Measurements from ENCODE around the gene RCOR2.

The RCOR2 gene

DNA sequence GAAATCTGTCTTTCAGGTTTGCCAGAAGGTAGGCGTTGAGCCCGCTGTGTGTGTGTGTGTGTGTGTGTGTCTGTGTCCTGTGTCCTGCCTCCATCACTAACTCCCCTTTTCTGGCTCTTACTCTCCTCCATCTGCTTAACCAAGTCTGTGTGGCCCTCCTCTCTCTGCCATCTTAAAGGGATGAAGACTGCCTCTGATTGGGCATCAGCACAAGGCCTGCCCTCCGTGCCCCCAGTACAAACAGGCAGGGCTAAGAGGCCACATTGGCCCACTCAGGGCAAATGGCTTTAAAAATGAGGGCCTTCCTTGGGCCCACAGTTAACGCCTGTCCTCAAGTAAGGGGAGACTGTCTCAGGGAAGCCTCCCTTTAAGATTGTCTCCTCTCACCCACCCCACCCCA lies 10.9 kb downstream of the RCOR2 start:
- 91% methylated on average over 2 of the region's 4 CpGs for WGBS
- Histone ChIP-seq H3K4me3 (ENCODE audit: low read length) (no peak overlapping the region), H3K27ac (ENCODE audit: low read depth, low read length) (no peak overlapping the region), H3K36me3 (ENCODE audit: insufficient read depth, low read length) (peaks cover 50% of the 10 kb centered on the region), H3K27me3 (ENCODE audit: insufficient read depth, low read length) (no peaks in the 10 kb centered on the region), H3K4me1 (ENCODE audit: insufficient read depth, low read length) (peaks cover 31% of the 10 kb centered on the region), H3K9ac (ENCODE audit: low read depth, low read length) (no peak overlapping the region), H3K9me3 (ENCODE audit: insufficient read depth, low read depth, low read length) (no peaks in the 10 kb centered on the region)

GRCh38 chr11:63905179-63905578 lies 11.8 kb downstream of the RCOR2 start:
- Histone ChIP-seq H3K4me1 (ENCODE audit: insufficient read depth, low read length) (peaks cover 22% of the 10 kb centered on the region), H3K4me3 (ENCODE audit: low read length) (no peak overlapping the region), H3K27ac (ENCODE audit: low read depth, low read length) (no peak overlapping the region), H3K9ac (ENCODE audit: low read depth, low read length) (no peak overlapping the region), H3K36me3 (ENCODE audit: insufficient read depth, low read length) (peaks cover 59% of the 10 kb centered on the region), H3K9me3 (ENCODE audit: insufficient read depth, low read depth, low read length) (no peaks in the 10 kb centered on the region), H3K27me3 (ENCODE audit: insufficient read depth, low read length) (no peaks in the 10 kb centered on the region)
- 96% methylated on average over 6 of the region's 6 CpGs for WGBS

DNA sequence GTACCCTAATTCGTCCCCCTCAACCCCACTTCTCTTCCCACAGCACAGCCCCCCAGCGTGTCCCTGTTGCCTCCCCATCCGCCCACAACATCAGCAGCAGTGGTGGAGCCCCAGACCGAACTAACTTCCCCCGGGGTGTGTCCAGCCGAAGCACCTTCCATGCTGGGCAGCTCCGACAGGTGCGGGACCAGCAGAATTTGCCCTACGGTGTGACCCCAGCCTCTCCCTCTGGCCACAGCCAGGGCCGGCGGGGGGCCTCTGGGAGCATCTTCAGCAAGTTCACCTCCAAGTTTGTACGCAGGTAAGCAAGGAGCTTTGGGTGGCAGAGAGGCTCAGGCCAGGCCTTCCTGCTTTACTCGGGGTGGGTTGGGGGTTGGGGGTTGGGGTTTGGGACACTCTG lies 12.2 kb downstream of the RCOR2 start:
- Histone ChIP-seq H3K9ac (ENCODE audit: low read depth, low read length) (no peak overlapping the region), H3K4me1 (ENCODE audit: insufficient read depth, low read length) (peaks cover 18% of the 10 kb centered on the region), H3K4me3 (ENCODE audit: low read length) (no peak overlapping the region), H3K9me3 (ENCODE audit: insufficient read depth, low read depth, low read length) (no peaks in the 10 kb centered on the region), H3K27me3 (ENCODE audit: insufficient read depth, low read length) (no peaks in the 10 kb centered on the region), H3K27ac (ENCODE audit: low read depth, low read length) (no peak overlapping the region), H3K36me3 (ENCODE audit: insufficient read depth, low read length) (peaks cover 64% of the 10 kb centered on the region)
- 96% methylated on average over 13 of the region's 13 CpGs for WGBS

GRCh38 chr11:63903884-63904283 lies 13.1 kb downstream of the RCOR2 start:
- Histone ChIP-seq H3K36me3 (ENCODE audit: insufficient read depth, low read length) (peaks cover 72% of the 10 kb centered on the region), H3K4me1 (ENCODE audit: insufficient read depth, low read length) (peaks cover 18% of the 10 kb centered on the region), H3K9ac (ENCODE audit: low read depth, low read length) (no peak overlapping the region), H3K27me3 (ENCODE audit: insufficient read depth, low read length) (no peaks in the 10 kb centered on the region), H3K9me3 (ENCODE audit: insufficient read depth, low read depth, low read length) (no peaks in the 10 kb centered on the region), H3K27ac (ENCODE audit: low read depth, low read length) (no peak overlapping the region), H3K4me3 (ENCODE audit: low read length) (no peak overlapping the region)
- WGBS, result 94% methylated on average over 14 of the region's 14 CpGs

GRCh38 chr11:63901660-63902059 lies 15.3 kb downstream of the RCOR2 start:
- Histone ChIP-seq H3K4me3 (ENCODE audit: low read length) (no peak overlapping the region), H3K27me3 (ENCODE audit: insufficient read depth, low read length) (no peaks in the 10 kb centered on the region), H3K27ac (ENCODE audit: low read depth, low read length) (no peak overlapping the region), H3K4me1 (ENCODE audit: insufficient read depth, low read length) (no peaks in the 10 kb centered on the region), H3K9me3 (ENCODE audit: insufficient read depth, low read depth, low read length) (no peaks in the 10 kb centered on the region), H3K9ac (ENCODE audit: low read depth, low read length) (no peak overlapping the region), H3K36me3 (ENCODE audit: insufficient read depth, low read length) (peaks cover 85% of the 10 kb centered on the region)
- WGBS, result 96% methylated on average over 1 of the region's 3 CpGs

DNA sequence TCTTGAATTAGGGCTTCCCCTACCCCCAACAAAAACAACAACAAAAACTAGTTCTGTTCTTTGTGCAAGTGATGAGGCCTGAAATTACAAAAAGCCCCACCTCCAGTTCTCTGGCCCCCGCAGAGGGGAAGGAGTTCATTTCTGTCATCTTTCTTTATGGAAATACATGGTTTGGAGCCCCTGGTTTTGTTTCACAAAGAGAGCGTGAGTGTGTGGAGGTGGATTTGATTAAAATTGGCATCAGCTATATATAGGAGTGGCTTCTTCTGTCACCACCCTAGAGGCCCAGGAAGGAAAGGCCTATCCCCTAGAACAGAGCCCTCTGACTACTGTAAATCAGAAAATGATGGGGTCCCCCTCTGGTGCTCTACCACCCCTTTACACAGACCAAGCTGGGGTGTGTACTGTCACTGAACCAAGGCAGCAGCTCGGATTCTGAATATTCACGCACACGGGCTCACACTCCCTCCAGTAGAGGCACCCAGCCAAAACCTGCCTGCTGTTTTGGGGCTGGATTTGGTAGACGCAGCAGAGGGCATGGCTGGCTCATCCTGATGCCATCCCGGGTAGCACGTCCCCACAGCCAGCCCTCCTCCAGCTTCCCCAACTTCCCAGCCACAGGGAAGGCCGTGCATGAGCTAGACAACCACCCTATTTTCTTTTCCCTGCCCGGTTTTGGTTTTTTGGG lies 19.4 kb downstream of the RCOR2 start:
- Histone ChIP-seq H3K9ac (ENCODE audit: low read depth, low read length) (no peak overlapping the region), H3K36me3 (ENCODE audit: insufficient read depth, low read length) (peaks cover 80% of the 10 kb centered on the region), H3K4me3 (ENCODE audit: low read length) (no peak overlapping the region), H3K27ac (ENCODE audit: low read depth, low read length) (no peak overlapping the region), H3K4me1 (ENCODE audit: insufficient read depth, low read length) (no peaks in the 10 kb centered on the region), H3K27me3 (ENCODE audit: insufficient read depth, low read length) (no peaks in the 10 kb centered on the region), H3K9me3 (ENCODE audit: insufficient read depth, low read depth, low read length) (no peaks in the 10 kb centered on the region)
- WGBS, result 98% methylated on average over 10 of the region's 10 CpGs

DNA sequence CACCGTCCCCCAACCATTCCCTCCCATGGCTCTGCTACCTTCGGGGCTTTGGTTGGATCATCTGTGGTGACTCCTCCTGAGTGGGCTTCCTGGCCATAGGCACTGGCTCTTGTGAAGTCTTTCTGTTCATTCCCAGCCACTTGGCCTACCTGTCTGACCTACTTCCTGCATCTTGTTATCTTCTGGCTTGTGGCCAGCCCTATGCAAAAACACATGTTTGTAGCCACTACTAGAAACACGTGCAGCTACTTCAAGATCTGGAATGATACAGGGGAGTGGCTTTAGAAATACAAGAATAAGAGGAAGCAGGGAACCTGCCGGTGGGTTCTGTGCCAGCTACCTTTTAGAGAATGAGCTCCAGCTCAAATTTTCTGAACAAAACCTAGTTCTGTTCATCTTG lies 20.9 kb downstream of the RCOR2 start:
- no peak overlapping the region for H3K4me3 ChIP-seq (ENCODE audit: low read length)
- H3K9me3 ChIP-seq (ENCODE audit: insufficient read depth, low read depth, low read length), result no peaks in the 10 kb centered on the region
- H3K27ac ChIP-seq (ENCODE audit: low read depth, low read length), result no peak overlapping the region
- H3K36me3 ChIP-seq (ENCODE audit: insufficient read depth, low read length), result peaks cover 66% of the 10 kb centered on the region
- H3K4me1 ChIP-seq (ENCODE audit: insufficient read depth, low read length), result no peaks in the 10 kb centered on the region
- H3K9ac ChIP-seq (ENCODE audit: low read depth, low read length), result no peak overlapping the region
- 93% methylated on average over 4 of the region's 4 CpGs for whole genome bisulfite sequencing
- H3K27me3 ChIP-seq (ENCODE audit: insufficient read depth, low read length), result no peaks in the 10 kb centered on the region

- 96% methylated on average over 6 of the region's 6 CpGs for WGBS
- Histone ChIP-seq H3K36me3 (ENCODE audit: insufficient read depth, low read length) (peaks cover 39% of the 10 kb centered on the region), H3K4me1 (ENCODE audit: insufficient read depth, low read length) (peaks cover 6% of the 10 kb centered on the region), H3K9ac (ENCODE audit: low read depth, low read length) (no peak overlapping the region), H3K4me3 (ENCODE audit: low read length) (no peak overlapping the region), H3K27me3 (ENCODE audit: insufficient read depth, low read length) (no peaks in the 10 kb centered on the region), H3K9me3 (ENCODE audit: insufficient read depth, low read depth, low read length) (no peaks in the 10 kb centered on the region), H3K27ac (ENCODE audit: low read depth, low read length) (no peak overlapping the region)
Measured at GRCh38 chr11:63893355-63893754, 23.6 kb downstream of the RCOR2 start.

DNA sequence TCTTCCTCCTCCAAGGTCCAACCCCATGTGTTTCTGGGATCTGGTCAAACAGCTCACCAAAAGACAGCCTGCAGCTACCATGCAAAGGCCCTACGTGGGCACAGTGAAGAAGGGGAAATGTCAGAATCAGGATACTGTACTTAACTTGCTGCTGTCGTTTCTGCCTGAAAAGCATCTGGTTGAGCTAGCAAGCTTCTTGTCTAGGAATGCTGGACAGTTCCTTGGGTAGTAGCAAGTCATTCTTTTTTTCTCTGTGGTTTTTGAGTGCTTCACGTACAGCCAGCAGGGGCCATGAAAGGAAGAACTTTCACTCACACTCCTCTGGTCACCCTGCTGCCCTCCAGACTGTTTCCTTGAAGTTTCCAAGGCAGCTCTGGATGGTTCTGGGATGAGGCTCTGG lies 24.7 kb downstream of the RCOR2 start:
- WGBS, result 70% methylated on average over 3 of the region's 3 CpGs
- Histone ChIP-seq H3K36me3 (ENCODE audit: insufficient read depth, low read length) (peaks cover 28% of the 10 kb centered on the region), H3K27ac (ENCODE audit: low read depth, low read length) (no peak overlapping the region), H3K4me3 (ENCODE audit: low read length) (no peak overlapping the region), H3K4me1 (ENCODE audit: insufficient read depth, low read length) (peaks cover 16% of the 10 kb centered on the region), H3K9ac (ENCODE audit: low read depth, low read length) (no peak overlapping the region), H3K9me3 (ENCODE audit: insufficient read depth, low read depth, low read length) (no peaks in the 10 kb centered on the region), H3K27me3 (ENCODE audit: insufficient read depth, low read length) (no peaks in the 10 kb centered on the region)

- WGBS, result 86% methylated on average over 7 of the region's 7 CpGs
- peaks cover 17% of the 10 kb centered on the region for H3K4me1 ChIP-seq (ENCODE audit: insufficient read depth, low read length)
- no peak overlapping the region for H3K9ac ChIP-seq (ENCODE audit: low read depth, low read length)
- H3K36me3 ChIP-seq (ENCODE audit: insufficient read depth, low read length), result peaks cover 11% of the 10 kb centered on the region
- no peak overlapping the region for H3K27ac ChIP-seq (ENCODE audit: low read depth, low read length)
- H3K9me3 ChIP-seq (ENCODE audit: insufficient read depth, low read depth, low read length), result no peaks in the 10 kb centered on the region
- no peak overlapping the region for H3K4me3 ChIP-seq (ENCODE audit: low read length)
- no peaks in the 10 kb centered on the region for H3K27me3 ChIP-seq (ENCODE audit: insufficient read depth, low read length)
Measured at GRCh38 chr11:63890368-63890767, 26.6 kb downstream of the RCOR2 start.

GRCh38 chr11:63889344-63889743 lies 27.6 kb downstream of the RCOR2 start:
- Histone ChIP-seq H3K9me3 (ENCODE audit: insufficient read depth, low read depth, low read length) (no peaks in the 10 kb centered on the region), H3K4me1 (ENCODE audit: insufficient read depth, low read length) (peaks cover 17% of the 10 kb centered on the region), H3K27ac (ENCODE audit: low read depth, low read length) (no peak overlapping the region), H3K36me3 (ENCODE audit: insufficient read depth, low read length) (peaks cover 4% of the 10 kb centered on the region; the same call in 1 of the 2 replicates), H3K4me3 (ENCODE audit: low read length) (no peak overlapping the region), H3K9ac (ENCODE audit: low read depth, low read length) (no peak overlapping the region), H3K27me3 (ENCODE audit: insufficient read depth, low read length) (no peaks in the 10 kb centered on the region)
- 95% methylated on average over 6 of the region's 6 CpGs for WGBS
